ENCODE results near the gene CLN3.
"Not testable (repeated sequence)": the region's sequence is repeated elsewhere in the genome, so short reads cannot be mapped to it uniquely, and the experiment has no call there.

The CLN3 gene

GRCh38 chr16:28505489-28506137, 13.7 kb upstream of the CLN3 start:
- TF ChIP-seq FOXA1 (IDR thresholded peaks at IDR 0.05) (no peak), BHLHE40 (IDR thresholded peaks at IDR 0.05; ENCODE audit: borderline replicate concordance) (no peak), ZNF384 (IDR thresholded peaks at IDR 0.05) (no peak), L3MBTL2 (conservative IDR thresholded peaks at IDR 0.05) (no peak), ELF4 (IDR thresholded peaks at IDR 0.05) (no peak)
- CTCF ChIA-PET, result no interaction called here
- POLR2A ChIA-PET, result no interaction called here
- DNase-seq (ENCODE audit: extremely low spot score), result no peak

- ChIA-PET POLR2A (interaction anchor here (1.2 kb wide), 1 partner anchor 13 kb away, joined by 5 read pairs; the partner anchor contains the start of gene CLN3), CTCF (interaction anchor here (0.6 kb wide), 1 partner anchor 222 kb away, joined by 3 read pairs; no protein-coding TSS in a partner anchor)
- DNase-seq (ENCODE audit: extremely low spot score), result no peak
- TF ChIP-seq FOXK2 (IDR thresholded peaks at IDR 0.05), result no peak
- TF ChIP-seq L3MBTL2 (conservative IDR thresholded peaks at IDR 0.05), result no peak
- TF ChIP-seq SUZ12 (IDR thresholded peaks at IDR 0.05), result no peak
- no peak for TF ChIP-seq CTBP1 (IDR thresholded peaks at IDR 0.05; ENCODE audit: borderline replicate concordance)
- no peak for TF ChIP-seq HDGF (IDR thresholded peaks at IDR 0.05; ENCODE audit: borderline replicate concordance)
- no peak for TF ChIP-seq BHLHE40 (IDR thresholded peaks at IDR 0.05; ENCODE audit: borderline replicate concordance)
- no peak for TF ChIP-seq FOXM1 (IDR thresholded peaks at IDR 0.05; ENCODE audit: borderline replicate concordance)
These were observed 13.0 kb upstream of the CLN3 start for GRCh38 chr16:28504707-28505404.

- ChIA-PET POLR2A (interaction anchor here (1.2 kb wide), 1 partner anchor 12 kb away, joined by 5 read pairs; the partner anchor contains the start of gene CLN3), CTCF (no interaction called here)
- no peak for DNase-seq (ENCODE audit: extremely low spot score)
- no peak for TF ChIP-seq FOXA1 (IDR thresholded peaks at IDR 0.05)
- no peak for TF ChIP-seq SP1 (IDR thresholded peaks at IDR 0.05)
- no peak for TF ChIP-seq TARDBP (IDR thresholded peaks at IDR 0.05)
- TF ChIP-seq FOXK2 (IDR thresholded peaks at IDR 0.05), result no peak
- TF ChIP-seq HDGF (IDR thresholded peaks at IDR 0.05; ENCODE audit: borderline replicate concordance), result no peak
- TF ChIP-seq ZNF384 (IDR thresholded peaks at IDR 0.05), result no peak
- no peak for TF ChIP-seq PKNOX1 (IDR thresholded peaks at IDR 0.05)
These were observed 11.8 kb upstream of the CLN3 start for GRCh38 chr16:28503470-28504259.

GRCh38 chr16:28502290-28502689, 10.4 kb upstream of the CLN3 start:
- ChIA-PET POLR2A (no interaction called here), CTCF (no interaction called here)
- no peak for TF ChIP-seq FOXA1 (IDR thresholded peaks at IDR 0.05)
- no peak for TF ChIP-seq ZNF384 (IDR thresholded peaks at IDR 0.05)
- no peak for TF ChIP-seq CTBP1 (IDR thresholded peaks at IDR 0.05; ENCODE audit: borderline replicate concordance)
- TF ChIP-seq LEF1 (IDR thresholded peaks at IDR 0.05; ENCODE audit: borderline replicate concordance), result no peak
- no peak for TF ChIP-seq PKNOX1 (IDR thresholded peaks at IDR 0.05)
- no peak for TF ChIP-seq HDGF (IDR thresholded peaks at IDR 0.05; ENCODE audit: borderline replicate concordance)
- no peak for TF ChIP-seq TARDBP (IDR thresholded peaks at IDR 0.05)
- TF ChIP-seq L3MBTL2 (conservative IDR thresholded peaks at IDR 0.05), result no peak
- no peak for TF ChIP-seq ELF4 (IDR thresholded peaks at IDR 0.05)
- TF ChIP-seq BHLHE40 (IDR thresholded peaks at IDR 0.05; ENCODE audit: borderline replicate concordance), result no peak
- DNase-seq (ENCODE audit: extremely low spot score), result no peak

GRCh38 chr16:28501258-28502232, 9.7 kb upstream of the CLN3 start:
- CTCF ChIA-PET, result no interaction called here
- POLR2A ChIA-PET, result no interaction called here
- no peak for TF ChIP-seq L3MBTL2 (conservative IDR thresholded peaks at IDR 0.05)
- no peak for TF ChIP-seq HDGF (IDR thresholded peaks at IDR 0.05; ENCODE audit: borderline replicate concordance)
- TF ChIP-seq ELF4 (IDR thresholded peaks at IDR 0.05), result no peak
- TF ChIP-seq FOXA1 (IDR thresholded peaks at IDR 0.05), result no peak
- TF ChIP-seq TARDBP (IDR thresholded peaks at IDR 0.05), result no peak
- TF ChIP-seq NFRKB (IDR thresholded peaks at IDR 0.05), result no peak
- TF ChIP-seq CTBP1 (IDR thresholded peaks at IDR 0.05; ENCODE audit: borderline replicate concordance), result no peak
- TF ChIP-seq PKNOX1 (IDR thresholded peaks at IDR 0.05), result no peak
- no peak for TF ChIP-seq BHLHE40 (IDR thresholded peaks at IDR 0.05; ENCODE audit: borderline replicate concordance)
- TF ChIP-seq LEF1 (IDR thresholded peaks at IDR 0.05; ENCODE audit: borderline replicate concordance), result no peak
- TF ChIP-seq ZNF384 (IDR thresholded peaks at IDR 0.05), result no peak
- no peak for TF ChIP-seq ARNT (IDR thresholded peaks at IDR 0.05)
- no peak for TF ChIP-seq FOXM1 (IDR thresholded peaks at IDR 0.05; ENCODE audit: borderline replicate concordance)
- no peak for TF ChIP-seq SP1 (IDR thresholded peaks at IDR 0.05)
- no peak for TF ChIP-seq FOXK2 (IDR thresholded peaks at IDR 0.05)
- no peak for TF ChIP-seq SUZ12 (IDR thresholded peaks at IDR 0.05)
- DNase-seq (ENCODE audit: extremely low spot score), result no peak

GRCh38 chr16:28500476-28501180, 8.8 kb upstream of the CLN3 start:
- POLR2A ChIA-PET, CTCF ChIA-PET: not testable (repeated sequence)

More at GRCh38 chr16:28500476-28501180, 8.8 kb upstream of the CLN3 start:
- not testable (repeated sequence) for DNase-seq (ENCODE audit: extremely low spot score)
